ENCODE results near the gene MORN2. TPM values are rescaled to one million over a fixed set of nuclear protein-coding genes. Genes with fewer than 3 reads are reported as not detected.
A peak's percentile ranks its signal among the peaks of the same experiment; 100 is the strongest.

Gene MORN2
- total and polyA plus RNA-seq, 2 of the 4 experiments (the other 2 are of a cell fraction): 13.1 to 16.5 TPM

DNA sequence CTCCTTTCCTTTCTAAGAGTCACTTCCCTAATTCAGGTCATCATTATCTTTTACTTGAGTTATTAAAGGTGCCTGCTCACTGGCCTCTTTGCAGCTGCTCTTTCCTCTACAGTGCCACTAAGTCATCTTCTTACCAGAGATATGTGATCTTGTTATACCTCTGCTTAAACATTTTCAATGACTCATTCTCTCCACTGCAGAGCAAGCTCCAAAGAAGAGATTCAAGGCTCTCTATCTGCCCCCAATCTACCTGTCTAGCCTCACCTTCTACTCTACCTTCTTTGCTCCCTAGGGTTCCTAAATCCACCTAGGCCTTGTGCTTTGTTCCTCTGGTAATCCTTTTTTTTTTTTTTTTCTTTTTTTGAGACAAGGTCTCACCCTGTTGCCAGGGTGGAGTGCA lies 17.0 kb downstream of the MORN2 start:
- no peak overlapping the region for H4K91ac ChIP-seq (ENCODE audit: insufficient read depth, low read depth, low read length)
- no peak overlapping the region for H4K8ac ChIP-seq (ENCODE audit: low read depth in 2 of 2, low read length in 2 of 2)
- POLR2A ChIA-PET (ENCODE audit: unreplicated experiment): no interaction called here
- H2AK9ac ChIP-seq (replicated peaks; ENCODE audit: low read depth, low read length, poor library complexity): no peak overlapping the region
- no peaks in the 10 kb centered on the region for H3K36me3 ChIP-seq (ENCODE audit: control insufficient read depth, insufficient read depth, low read length)
- no peak overlapping the region for H2BK5ac ChIP-seq (ENCODE audit: low read depth, low read length, poor library complexity, severe bottlenecking)
- no peaks in the 10 kb centered on the region for H3K4me1 ChIP-seq (ENCODE audit: control insufficient read depth, insufficient read depth, low read length)
- ATAC-seq (ENCODE audit: low read depth) (peak; percentile 57), DNase-seq (peak; percentile 34)
- H3K9me3 ChIP-seq (ENCODE audit: control insufficient read depth, insufficient read depth, low read length): no peaks in the 10 kb centered on the region; the same call in 1 of the 2 replicates
- H3K4me3 ChIP-seq (ENCODE audit: insufficient read depth, low read depth, low read length): no peak overlapping the region
- no peaks in the 10 kb centered on the region for H4K20me1 ChIP-seq (ENCODE audit: insufficient read depth, low read length)
- no peaks in the 10 kb centered on the region for H3K79me1 ChIP-seq (ENCODE audit: low read depth in 1 of 2, low read length in 2 of 2)
- no peak overlapping the region for H2BK120ac ChIP-seq (ENCODE audit: low read depth, low read length)
- H3K23ac ChIP-seq (ENCODE audit: low read depth, low read length): no peak overlapping the region
- no peaks in the 10 kb centered on the region for H3K27me3 ChIP-seq (ENCODE audit: control insufficient read depth, insufficient read depth, low read length)
- no peak overlapping the region for H3K4me2 ChIP-seq (ENCODE audit: low read depth, low read length)
- CTCF ChIA-PET: interaction anchor here (0.6 kb wide), 1 partner anchor 14 kb away, joined by 7 read pairs; no protein-coding TSS in a partner anchor
- no peak overlapping the region for H3K14ac ChIP-seq (replicated peaks; ENCODE audit: low read depth, low read length)
- no peak overlapping the region for H2BK20ac ChIP-seq (ENCODE audit: low read depth, low read length)
- H3K18ac ChIP-seq (ENCODE audit: low read depth, low read length): no peak overlapping the region
- TF ChIP-seq, protein P1, sequence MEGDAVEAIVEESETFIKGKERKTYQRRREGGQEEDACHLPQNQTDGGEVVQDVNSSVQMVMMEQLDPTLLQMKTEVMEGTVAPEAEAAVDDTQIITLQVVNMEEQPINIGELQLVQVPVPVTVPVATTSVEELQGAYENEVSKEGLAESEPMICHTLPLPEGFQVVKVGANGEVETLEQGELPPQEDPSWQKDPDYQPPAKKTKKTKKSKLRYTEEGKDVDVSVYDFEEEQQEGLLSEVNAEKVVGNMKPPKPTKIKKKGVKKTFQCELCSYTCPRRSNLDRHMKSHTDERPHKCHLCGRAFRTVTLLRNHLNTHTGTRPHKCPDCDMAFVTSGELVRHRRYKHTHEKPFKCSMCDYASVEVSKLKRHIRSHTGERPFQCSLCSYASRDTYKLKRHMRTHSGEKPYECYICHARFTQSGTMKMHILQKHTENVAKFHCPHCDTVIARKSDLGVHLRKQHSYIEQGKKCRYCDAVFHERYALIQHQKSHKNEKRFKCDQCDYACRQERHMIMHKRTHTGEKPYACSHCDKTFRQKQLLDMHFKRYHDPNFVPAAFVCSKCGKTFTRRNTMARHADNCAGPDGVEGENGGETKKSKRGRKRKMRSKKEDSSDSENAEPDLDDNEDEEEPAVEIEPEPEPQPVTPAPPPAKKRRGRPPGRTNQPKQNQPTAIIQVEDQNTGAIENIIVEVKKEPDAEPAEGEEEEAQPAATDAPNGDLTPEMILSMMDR (conservative IDR thresholded peaks at IDR 0.05; ENCODE audit: low read depth, low read length): no peak
- TF ChIP-seq, protein P2, sequence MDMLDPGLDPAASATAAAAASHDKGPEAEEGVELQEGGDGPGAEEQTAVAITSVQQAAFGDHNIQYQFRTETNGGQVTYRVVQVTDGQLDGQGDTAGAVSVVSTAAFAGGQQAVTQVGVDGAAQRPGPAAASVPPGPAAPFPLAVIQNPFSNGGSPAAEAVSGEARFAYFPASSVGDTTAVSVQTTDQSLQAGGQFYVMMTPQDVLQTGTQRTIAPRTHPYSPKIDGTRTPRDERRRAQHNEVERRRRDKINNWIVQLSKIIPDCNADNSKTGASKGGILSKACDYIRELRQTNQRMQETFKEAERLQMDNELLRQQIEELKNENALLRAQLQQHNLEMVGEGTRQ (IDR thresholded peaks at IDR 0.05; ENCODE audit: low read depth, low read length): no peak
- no peak for TF ChIP-seq MXI1 (IDR thresholded peaks at IDR 0.05; ENCODE audit: borderline replicate concordance, low read depth, low read length)
- TF ChIP-seq, protein P3, sequence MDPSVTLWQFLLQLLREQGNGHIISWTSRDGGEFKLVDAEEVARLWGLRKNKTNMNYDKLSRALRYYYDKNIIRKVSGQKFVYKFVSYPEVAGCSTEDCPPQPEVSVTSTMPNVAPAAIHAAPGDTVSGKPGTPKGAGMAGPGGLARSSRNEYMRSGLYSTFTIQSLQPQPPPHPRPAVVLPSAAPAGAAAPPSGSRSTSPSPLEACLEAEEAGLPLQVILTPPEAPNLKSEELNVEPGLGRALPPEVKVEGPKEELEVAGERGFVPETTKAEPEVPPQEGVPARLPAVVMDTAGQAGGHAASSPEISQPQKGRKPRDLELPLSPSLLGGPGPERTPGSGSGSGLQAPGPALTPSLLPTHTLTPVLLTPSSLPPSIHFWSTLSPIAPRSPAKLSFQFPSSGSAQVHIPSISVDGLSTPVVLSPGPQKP (IDR thresholded peaks at IDR 0.05; ENCODE audit: borderline replicate concordance, low read depth, low read length): no peak
- TF ChIP-seq RFX5 (IDR thresholded peaks at IDR 0.05; ENCODE audit: low read depth, low read length): no peak
- no peak for TF ChIP-seq RAD21 (IDR thresholded peaks at IDR 0.05; ENCODE audit: low read length)
- TF ChIP-seq POLR2A (IDR thresholded peaks at IDR 0.05; ENCODE audit: low read depth, low read length): no peak
- dilution Hi-C loops (cut with HindIII; ENCODE audit: low sequenced_read_pairs, unreplicated experiment): no loop called here
- H3K27ac ChIP-seq (ENCODE audit: insufficient read depth, low read length): no peak overlapping the region
- no peak overlapping the region for H2AFZ ChIP-seq (replicated peaks; ENCODE audit: low read length, poor library complexity)
- intact Hi-C loops (cut with micrococcal nuclease): loop anchor here (5.0 kb wide), 1 partner anchor 34 kb away; no protein-coding TSS in a partner anchor
- BruUV-seq (replicated peaks): no TSS peak
- in situ Hi-C loops (cut with MboI; ENCODE audit: low sequenced_read_pairs): no loop called here
- H2AK5ac ChIP-seq (ENCODE audit: low read depth, low read length): no peak overlapping the region
- no peak overlapping the region for H4K5ac ChIP-seq (ENCODE audit: low read depth, low read length)
- H2BK15ac ChIP-seq (ENCODE audit: low read depth, low read length): no peak overlapping the region
- H3K9me1 ChIP-seq (ENCODE audit: insufficient read depth, low read length): no peaks in the 10 kb centered on the region
- no peak overlapping the region for H3K56ac ChIP-seq (ENCODE audit: extremely low read depth, insufficient read depth, low read length)
- H3K9ac ChIP-seq (ENCODE audit: low read depth, low read length): no peak overlapping the region
- H3K4ac ChIP-seq (ENCODE audit: low read depth, low read length): no peak overlapping the region

All from IMR-90 (cell line).